Omental fat pad (tissue), 4 donors: Measurements from ENCODE around the gene AP4B1. TPM values are rescaled to one million over a fixed set of nuclear protein-coding genes. Genes with fewer than 3 reads are reported as not detected.

Experiments used
- ATAC-seq: fragments of 150-250 bp; one replicate; pipeline ENCODE4 v1.9.1; 2016; ENCODE audit warnings: mild to moderate bottlenecking, moderate library complexity; ENCODE audit not compliant: low FRiP score
- DNase-seq: peaks from one replicate; pipeline ENCODE4 v3.0.0-alpha.2; 2019; ENCODE audit warnings: low spot score
- CTCF ChIP-seq, 3 donors: fragments of 450-650 bp; IDR thresholded peaks; one replicate each; pipeline ENCODE4 v1.5.1; 2016 to 2017; ENCODE audit warnings: antibody characterized with exemption in 3 of 3, mild to moderate bottlenecking in 3 of 3, moderate library complexity in 2 of 3
- total RNA-seq, 4 donors: library from RNA; depleted of rRNA; stranded (reverse); fragments of >200 nt; gene quantifications; one replicate each; pipeline ENCODE4 v1.1.0, GENCODE V29; 2016

The AP4B1 gene
- total RNA-seq, 4 donors from 2014 or later: 9.3 to 17.2 (median 15.6) TPM

DNA sequence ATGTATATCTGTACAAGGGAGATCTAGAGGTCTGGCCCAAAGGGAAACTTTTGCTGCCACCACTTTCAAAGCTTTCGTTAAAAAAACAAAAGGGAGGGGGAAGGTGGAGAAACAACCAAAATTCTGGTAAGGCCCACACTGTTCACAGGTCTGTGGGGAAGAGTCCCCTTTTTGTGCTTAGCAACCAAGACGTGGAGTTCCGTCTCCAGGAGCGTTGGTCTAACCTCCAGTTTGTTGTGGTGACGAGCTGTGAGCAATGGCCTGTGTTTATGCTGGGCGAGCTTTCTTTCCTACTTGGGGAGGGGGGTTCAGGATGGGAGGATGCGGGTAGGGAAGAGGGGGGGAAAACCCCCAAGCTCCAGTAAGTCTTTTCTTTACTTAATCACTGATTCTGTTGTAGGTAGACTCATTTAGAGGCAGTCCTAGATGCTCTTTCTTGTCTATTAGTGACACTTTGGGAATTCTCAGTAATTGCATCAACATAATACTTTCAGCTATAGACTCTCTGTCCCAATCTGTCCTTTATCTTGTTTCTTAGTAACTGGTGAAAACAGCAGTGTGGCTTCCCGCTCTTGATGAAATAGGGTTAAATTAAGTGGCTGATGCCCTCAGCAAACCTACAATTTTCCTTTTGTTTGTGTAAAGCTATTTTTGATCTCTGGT is 26.0 kb upstream of the AP4B1 start:
- TF ChIP-seq CTCF (IDR thresholded peaks at IDR 0.05): no peak
- DNase-seq (no peak), ATAC-seq (peak; percentile 29)

GRCh38 chr1:113929750-113930498 is 25.3 kb upstream of the AP4B1 start:
- TF ChIP-seq CTCF (IDR thresholded peaks at IDR 0.05): no peak
- ATAC-seq (peak; percentile 46), DNase-seq (no peak)

DNA sequence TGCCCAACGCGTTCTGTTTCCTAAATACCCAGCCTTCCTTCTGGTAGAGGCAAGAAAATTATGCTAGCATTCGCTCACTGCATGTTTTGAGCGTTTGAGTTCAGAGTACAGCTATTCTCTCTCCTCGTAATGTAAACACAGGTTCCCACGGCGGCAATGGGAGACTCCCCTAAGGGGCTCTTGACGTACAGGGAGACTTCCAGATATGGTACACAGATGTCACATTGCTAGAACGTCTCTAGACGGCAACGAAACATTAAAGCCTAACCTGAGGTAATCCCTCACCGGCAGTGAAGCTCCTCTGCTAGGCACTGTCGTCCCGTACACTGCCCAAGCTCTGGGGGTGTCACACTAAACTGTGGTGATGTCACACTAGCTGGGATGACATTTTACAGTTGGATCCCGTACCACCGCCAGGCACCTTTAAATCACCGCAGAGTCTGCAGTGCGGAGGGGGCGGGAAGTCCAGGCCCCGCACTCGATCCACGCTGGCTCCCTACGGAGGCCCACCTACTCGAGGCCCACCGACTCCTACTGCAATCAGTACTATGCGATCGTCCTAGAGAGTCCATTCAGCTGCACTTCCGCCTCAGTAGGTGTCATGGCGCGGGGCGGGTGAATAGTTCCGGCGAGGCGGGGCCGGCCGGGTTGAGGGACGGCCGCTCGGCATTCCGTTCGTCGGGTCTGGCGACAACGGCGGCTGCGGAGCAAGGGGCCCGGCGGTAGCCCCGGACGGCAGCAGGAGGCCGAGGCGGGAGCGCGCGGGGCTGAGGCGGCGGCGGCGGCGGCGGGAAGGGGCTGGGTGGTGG is 24.5 kb upstream of the AP4B1 start, which contains the start of gene HIPK1:
HIPK1 (plus strand) TSS at position 384 of the 809 bp plus-strand sequence.
- peak; percentile 76 for DNase-seq
- no peak for TF ChIP-seq CTCF (IDR thresholded peaks at IDR 0.05)
- ATAC-seq: peak; percentile 96

GRCh38 chr1:113928187-113928930 is 23.8 kb upstream of the AP4B1 start:
- ATAC-seq: no peak
- no peak for DNase-seq
- TF ChIP-seq CTCF (IDR thresholded peaks at IDR 0.05): no peak

- no peak for TF ChIP-seq CTCF (IDR thresholded peaks at IDR 0.05)
- no peak for ATAC-seq
- DNase-seq: no peak
These were observed 19.9 kb upstream of the AP4B1 start for GRCh38 chr1:113924473-113924872.

DNA sequence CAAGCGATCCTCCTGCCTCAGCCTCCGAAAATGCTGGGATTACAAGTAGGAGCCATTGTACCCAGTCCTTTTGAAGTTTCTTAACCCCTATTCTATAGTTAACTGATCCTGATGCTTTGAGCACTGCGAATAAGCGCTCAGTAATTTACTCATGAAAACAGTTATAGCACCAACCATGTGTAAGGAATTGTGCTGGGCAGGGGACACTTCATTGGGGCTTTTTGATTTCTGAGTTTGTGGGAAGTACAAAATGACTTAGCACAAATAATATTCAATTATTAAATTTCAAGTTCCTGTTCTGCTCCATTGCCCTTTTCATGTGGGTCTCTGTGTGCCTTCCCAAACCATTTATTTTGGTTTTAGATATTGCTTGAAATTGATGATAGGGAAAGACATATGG is 18.4 kb upstream of the AP4B1 start:
- no peak for ATAC-seq
- TF ChIP-seq CTCF (IDR thresholded peaks at IDR 0.05): no peak
- DNase-seq: no peak
